RCC 7860 (cell line): Measurements from ENCODE around the gene ADSS1.
A peak's percentile ranks its signal among the peaks of the same experiment; 100 is the strongest.

ENCODE experiments used
- DNase-seq: peaks from one replicate; pipeline ENCODE4 v3.0.0-alpha.2; 2015; ENCODE audit warnings: low spot score
- FAIRE-seq: peaks from 2 replicates; lab custom pipeline; 2012; peaks lifted over from hg19 to GRCh38; lab: Jason Lieb, UNC

Gene ADSS1

GRCh38 chr14:104731320-104732294 is 7.6 kb downstream of the ADSS1 start:
- DNase-seq = no peak
- FAIRE-seq = no peak

GRCh38 chr14:104732355-104732804 is 8.4 kb downstream of the ADSS1 start:
- no peak for FAIRE-seq
- DNase-seq = peak; percentile 51

GRCh38 chr14:104732931-104733681 is 9.1 kb downstream of the ADSS1 start:
- FAIRE-seq (no peak), DNase-seq (no peak)

GRCh38 chr14:104734051-104734587 is 10.1 kb downstream of the ADSS1 start:
- DNase-seq (no peak), FAIRE-seq (no peak)

- no peak for FAIRE-seq
- DNase-seq = no peak
These were observed 10.6 kb downstream of the ADSS1 start for GRCh38 chr14:104734601-104734990.

GRCh38 chr14:104734991-104735779 is 11.2 kb downstream of the ADSS1 start:
- no peak for FAIRE-seq
- DNase-seq = no peak

GRCh38 chr14:104735830-104736642 is 12.0 kb downstream of the ADSS1 start:
- no peak for DNase-seq
- no peak for FAIRE-seq

GRCh38 chr14:104738375-104739019 is 14.5 kb downstream of the ADSS1 start:
- DNase-seq (no peak), FAIRE-seq (no peak)

GRCh38 chr14:104739026-104739425 is 15.0 kb downstream of the ADSS1 start:
- FAIRE-seq (no peak), DNase-seq (no peak)

GRCh38 chr14:104739546-104740516 is 15.8 kb downstream of the ADSS1 start:
- FAIRE-seq = no peak

GRCh38 chr14:104741108-104741802 is 17.2 kb downstream of the ADSS1 start:
- FAIRE-seq (no peak), DNase-seq (no peak)

More at GRCh38 chr14:104739546-104740516, 15.8 kb downstream of the ADSS1 start:
- DNase-seq = no peak

- FAIRE-seq (no peak), DNase-seq (no peak)
These were observed 17.8 kb downstream of the ADSS1 start for GRCh38 chr14:104741803-104742251.

GRCh38 chr14:104742586-104743455 is 18.8 kb downstream of the ADSS1 start:
- FAIRE-seq = no peak

GRCh38 chr14:104743461-104744380 is 19.7 kb downstream of the ADSS1 start:
- FAIRE-seq (no peak), DNase-seq (no peak)

More at GRCh38 chr14:104742586-104743455, 18.8 kb downstream of the ADSS1 start:
- no peak for DNase-seq

GRCh38 chr14:104744484-104744883 is 20.5 kb downstream of the ADSS1 start:
- no peak for FAIRE-seq
- DNase-seq = no peak
